ENCODE results near the gene RNF220. TPM values are rescaled to one million over a fixed set of nuclear protein-coding genes. Genes with fewer than 3 reads are reported as not detected.

The RNF220 gene
- total and polyA plus RNA-seq, 9 of the 15 experiments (the other 6 are each of a cell fraction or from before 2014, with no cell fraction given): 5.1 to 117 (median 66.9) TPM

DNA sequence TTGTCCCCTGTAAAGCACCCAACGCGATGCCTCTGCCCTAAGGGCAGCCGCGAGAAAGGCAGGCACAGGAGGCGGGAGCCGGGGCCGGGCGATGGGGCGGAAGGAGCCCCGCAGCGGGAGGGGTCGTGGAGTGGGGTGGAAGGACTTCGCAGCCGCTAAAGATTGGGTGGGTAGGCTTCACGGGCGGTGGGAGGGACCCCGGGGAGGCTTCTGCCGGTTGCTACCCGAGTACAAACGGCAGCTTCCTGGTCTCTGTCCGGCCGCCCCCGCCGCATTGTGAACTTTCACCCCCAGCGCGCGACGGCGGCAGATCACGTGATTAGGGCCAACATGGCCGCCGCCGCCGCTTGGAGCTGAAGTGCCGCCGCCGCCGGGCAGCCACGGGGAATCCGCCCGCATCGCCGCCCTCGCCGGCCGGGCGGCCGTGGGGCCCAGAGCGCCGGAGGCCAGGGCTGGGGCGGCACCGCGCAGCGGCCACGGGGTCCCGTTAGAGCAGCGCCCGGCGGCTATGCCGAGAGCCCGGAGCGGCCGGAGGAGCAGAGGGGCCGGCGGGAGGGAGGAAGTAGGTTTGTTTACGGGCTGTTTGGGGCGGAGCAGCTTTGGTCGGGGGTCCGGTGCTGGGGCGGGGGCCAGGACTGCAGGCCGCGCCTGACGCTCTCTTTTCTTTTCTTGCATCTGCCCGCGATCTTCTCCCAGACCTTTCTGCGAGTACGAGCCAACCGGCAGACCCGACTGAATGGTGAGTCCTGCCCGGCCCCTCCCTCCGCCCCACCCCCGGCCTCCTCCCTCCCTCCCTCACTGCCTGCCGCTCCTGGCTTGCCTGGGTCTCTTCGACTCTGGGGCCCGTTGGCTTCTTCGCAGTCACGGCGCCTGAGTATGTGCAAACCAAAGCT is 226.8 kb downstream of the RNF220 start (continued):
- TF ChIP-seq, protein P1, sequence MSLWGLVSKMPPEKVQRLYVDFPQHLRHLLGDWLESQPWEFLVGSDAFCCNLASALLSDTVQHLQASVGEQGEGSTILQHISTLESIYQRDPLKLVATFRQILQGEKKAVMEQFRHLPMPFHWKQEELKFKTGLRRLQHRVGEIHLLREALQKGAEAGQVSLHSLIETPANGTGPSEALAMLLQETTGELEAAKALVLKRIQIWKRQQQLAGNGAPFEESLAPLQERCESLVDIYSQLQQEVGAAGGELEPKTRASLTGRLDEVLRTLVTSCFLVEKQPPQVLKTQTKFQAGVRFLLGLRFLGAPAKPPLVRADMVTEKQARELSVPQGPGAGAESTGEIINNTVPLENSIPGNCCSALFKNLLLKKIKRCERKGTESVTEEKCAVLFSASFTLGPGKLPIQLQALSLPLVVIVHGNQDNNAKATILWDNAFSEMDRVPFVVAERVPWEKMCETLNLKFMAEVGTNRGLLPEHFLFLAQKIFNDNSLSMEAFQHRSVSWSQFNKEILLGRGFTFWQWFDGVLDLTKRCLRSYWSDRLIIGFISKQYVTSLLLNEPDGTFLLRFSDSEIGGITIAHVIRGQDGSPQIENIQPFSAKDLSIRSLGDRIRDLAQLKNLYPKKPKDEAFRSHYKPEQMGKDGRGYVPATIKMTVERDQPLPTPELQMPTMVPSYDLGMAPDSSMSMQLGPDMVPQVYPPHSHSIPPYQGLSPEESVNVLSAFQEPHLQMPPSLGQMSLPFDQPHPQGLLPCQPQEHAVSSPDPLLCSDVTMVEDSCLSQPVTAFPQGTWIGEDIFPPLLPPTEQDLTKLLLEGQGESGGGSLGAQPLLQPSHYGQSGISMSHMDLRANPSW (CRISPR knock-in tag; IDR thresholded peaks at IDR 0.05): no peak; the same call in 1 of the 2 replicates
- TF ChIP-seq RBM25 (IDR thresholded peaks at IDR 0.05; ENCODE audit: low read depth, low read length, severe bottlenecking) (peak; percentile 83), TAL1 (IDR thresholded peaks at IDR 0.05) (no peak), ZFPM2 (CRISPR knock-in tag; IDR thresholded peaks at IDR 0.05) (no peak), DMBX1 (CRISPR knock-in tag; IDR thresholded peaks at IDR 0.05; ENCODE audit: borderline replicate concordance) (peak; percentile 35; the same call in 1 of the 2 replicates), CBX5 (IDR thresholded peaks at IDR 0.05; ENCODE audit: borderline replicate concordance, low read depth) (no peak), TARDBP (IDR thresholded peaks at IDR 0.05) (peak; percentile 47; the same call in 1 of the 2 replicates), TRIM24 (IDR thresholded peaks at IDR 0.05) (no peak), ATF7 (IDR thresholded peaks at IDR 0.05) (peak; percentile 60; the same call in 1 of the 2 replicates), GTF2E2 (tag; IDR thresholded peaks at IDR 0.05) (peak; percentile 98), SAFB2 (IDR thresholded peaks at IDR 0.05; ENCODE audit: borderline replicate concordance, low read depth, low read length, severe bottlenecking) (no peak), SNIP1 (IDR thresholded peaks at IDR 0.05; ENCODE audit: low read depth) (no peak), MYNN (IDR thresholded peaks at IDR 0.05) (peak; percentile 44; the same call in 1 of the 2 replicates), MYNN (CRISPR knock-in tag; IDR thresholded peaks at IDR 0.05) (no peak)
- TF ChIP-seq, protein P2, sequence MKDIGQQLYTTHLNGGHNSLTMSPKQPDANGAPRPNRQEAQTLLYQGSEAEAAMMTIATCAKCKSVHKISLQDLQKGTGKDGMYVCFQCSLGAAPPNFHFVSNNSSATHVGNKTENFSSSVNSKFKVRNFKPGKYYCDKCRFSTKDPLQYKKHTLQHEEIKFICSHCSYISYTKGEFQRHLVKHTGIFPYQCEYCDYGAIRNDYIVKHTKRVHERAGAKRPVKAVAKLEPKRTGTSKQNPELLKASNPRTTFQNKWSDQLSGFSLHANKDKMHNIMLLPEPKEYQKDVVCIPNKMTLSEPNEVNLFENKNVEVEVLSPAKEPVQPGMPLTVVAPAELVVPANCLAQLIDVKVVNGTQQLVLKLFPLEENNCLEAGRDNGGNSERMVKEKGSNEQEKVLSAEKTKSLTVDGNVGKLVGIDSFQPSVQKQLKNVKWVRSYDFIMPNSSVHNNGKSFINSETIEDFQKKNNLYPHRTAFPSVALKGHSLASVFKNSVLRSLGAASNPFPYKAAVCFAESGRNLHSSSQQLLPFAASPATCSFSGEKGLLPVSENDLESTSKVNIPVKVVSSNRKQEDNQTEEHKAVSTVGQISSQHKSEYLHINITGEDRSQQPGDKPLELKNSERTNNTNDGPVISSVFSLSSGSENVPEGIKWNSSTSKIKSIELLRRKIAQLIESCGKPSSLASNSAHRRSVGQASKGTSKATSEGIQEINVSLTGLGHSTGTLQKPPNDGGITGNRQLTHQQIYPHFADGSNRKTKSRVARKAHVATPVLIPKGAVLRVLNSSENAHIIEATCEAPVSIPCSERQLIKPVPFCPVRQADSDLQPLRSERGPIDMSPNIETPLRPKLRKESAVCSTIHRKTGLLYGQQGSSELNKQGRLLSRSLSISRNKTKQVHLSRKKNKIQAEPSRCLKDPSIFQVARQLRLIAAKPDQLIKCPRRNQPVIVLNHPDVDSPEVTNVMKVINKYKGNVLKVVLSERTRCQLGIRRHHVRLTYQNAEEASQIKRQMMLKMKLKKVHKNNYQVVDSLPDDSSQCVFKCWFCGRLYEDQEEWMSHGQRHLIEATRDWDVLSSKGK (CRISPR knock-in tag; IDR thresholded peaks at IDR 0.05): no peak
- TF ChIP-seq, protein P3, sequence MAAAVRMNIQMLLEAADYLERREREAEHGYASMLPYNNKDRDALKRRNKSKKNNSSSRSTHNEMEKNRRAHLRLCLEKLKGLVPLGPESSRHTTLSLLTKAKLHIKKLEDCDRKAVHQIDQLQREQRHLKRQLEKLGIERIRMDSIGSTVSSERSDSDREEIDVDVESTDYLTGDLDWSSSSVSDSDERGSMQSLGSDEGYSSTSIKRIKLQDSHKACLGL (CRISPR knock-in tag; IDR thresholded peaks at IDR 0.05; ENCODE audit: borderline replicate concordance, poor library complexity, severe bottlenecking): peak; percentile 92
- TF ChIP-seq, protein P4, sequence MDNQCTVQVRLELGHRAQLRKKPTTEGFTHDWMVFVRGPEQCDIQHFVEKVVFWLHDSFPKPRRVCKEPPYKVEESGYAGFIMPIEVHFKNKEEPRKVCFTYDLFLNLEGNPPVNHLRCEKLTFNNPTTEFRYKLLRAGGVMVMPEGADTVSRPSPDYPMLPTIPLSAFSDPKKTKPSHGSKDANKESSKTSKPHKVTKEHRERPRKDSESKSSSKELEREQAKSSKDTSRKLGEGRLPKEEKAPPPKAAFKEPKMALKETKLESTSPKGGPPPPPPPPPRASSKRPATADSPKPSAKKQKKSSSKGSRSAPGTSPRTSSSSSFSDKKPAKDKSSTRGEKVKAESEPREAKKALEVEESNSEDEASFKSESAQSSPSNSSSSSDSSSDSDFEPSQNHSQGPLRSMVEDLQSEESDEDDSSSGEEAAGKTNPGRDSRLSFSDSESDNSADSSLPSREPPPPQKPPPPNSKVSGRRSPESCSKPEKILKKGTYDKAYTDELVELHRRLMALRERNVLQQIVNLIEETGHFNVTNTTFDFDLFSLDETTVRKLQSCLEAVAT (IDR thresholded peaks at IDR 0.05): peak in 1 of 2 experiments; percentile 14; a peak in 1 of 4 replicates
- TF ChIP-seq, protein P5, sequence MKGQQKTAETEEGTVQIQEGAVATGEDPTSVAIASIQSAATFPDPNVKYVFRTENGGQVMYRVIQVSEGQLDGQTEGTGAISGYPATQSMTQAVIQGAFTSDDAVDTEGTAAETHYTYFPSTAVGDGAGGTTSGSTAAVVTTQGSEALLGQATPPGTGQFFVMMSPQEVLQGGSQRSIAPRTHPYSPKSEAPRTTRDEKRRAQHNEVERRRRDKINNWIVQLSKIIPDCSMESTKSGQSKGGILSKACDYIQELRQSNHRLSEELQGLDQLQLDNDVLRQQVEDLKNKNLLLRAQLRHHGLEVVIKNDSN (CRISPR knock-in tag; IDR thresholded peaks at IDR 0.05): peak; percentile 91

Measured in K562 (cell line).